ENCODE results near the gene KSR1.
"Not testable (repeated sequence)": the region's sequence is repeated elsewhere in the genome, so short reads cannot be mapped to it uniquely, and the experiment has no call there.

KSR1 gene

GRCh38 chr17:27455914-27456680 lies at the start of gene KSR1:
TSS of gene KSR1 (plus strand) at chr17:27456448. CDS start at chr17:27456644, 196 bp downstream.
- peak; percentile 67 to 78 for DNase-seq

GRCh38 chr17:27407916-27408864 lies 48.1 kb upstream of the KSR1 start:
- DNase-seq: no peak

- no peak for DNase-seq
Observed at GRCh38 chr17:27408891-27409290, 47.4 kb upstream of the KSR1 start.

GRCh38 chr17:27412158-27412557 lies 44.1 kb upstream of the KSR1 start:
- DNase-seq: not testable (repeated sequence)

- no peak for DNase-seq
Observed at GRCh38 chr17:27413315-27413714, 42.9 kb upstream of the KSR1 start.

GRCh38 chr17:27413792-27414191 lies 42.5 kb upstream of the KSR1 start:
- no peak for DNase-seq

- DNase-seq: no peak
Observed at GRCh38 chr17:27414271-27414670, 42.0 kb upstream of the KSR1 start.

GRCh38 chr17:27414694-27415093 lies 41.6 kb upstream of the KSR1 start:
- DNase-seq: no peak

GRCh38 chr17:27415120-27415795 lies 41.0 kb upstream of the KSR1 start:
- no peak for DNase-seq

- DNase-seq: no peak
Observed at GRCh38 chr17:27417596-27418365, 38.5 kb upstream of the KSR1 start.

- no peak for DNase-seq
Observed at GRCh38 chr17:27418366-27418615, 38.0 kb upstream of the KSR1 start.

- no peak for DNase-seq
Observed at GRCh38 chr17:27419156-27419555, 37.1 kb upstream of the KSR1 start.

- DNase-seq: no peak
Observed at GRCh38 chr17:27420211-27420950, 35.9 kb upstream of the KSR1 start.

- no peak for DNase-seq
Observed at GRCh38 chr17:27421111-27421510, 35.1 kb upstream of the KSR1 start.

- not testable (repeated sequence) for DNase-seq
Observed at GRCh38 chr17:27421626-27422025, 34.6 kb upstream of the KSR1 start.

GRCh38 chr17:27422601-27423000 lies 33.6 kb upstream of the KSR1 start:
- DNase-seq: no peak

- DNase-seq: no peak
Observed at GRCh38 chr17:27423651-27424050, 32.6 kb upstream of the KSR1 start.

GRCh38 chr17:27424516-27424915 lies 31.7 kb upstream of the KSR1 start:
- DNase-seq: no peak

- no peak for DNase-seq
Observed at GRCh38 chr17:27424941-27425340, 31.3 kb upstream of the KSR1 start.

GRCh38 chr17:27425571-27425970 lies 30.7 kb upstream of the KSR1 start:
- DNase-seq: not testable (repeated sequence)

- no peak for DNase-seq
Observed at GRCh38 chr17:27425991-27426390, 30.3 kb upstream of the KSR1 start.

- DNase-seq: not testable (repeated sequence)
Observed at GRCh38 chr17:27426471-27426870, 29.8 kb upstream of the KSR1 start.
